ENCODE measurements around the gene PPP1R3G. TPM values are rescaled to one million over a fixed set of nuclear protein-coding genes. Genes with fewer than 3 reads are reported as not detected.
A peak's percentile ranks its signal among the peaks of the same experiment; 100 is the strongest.

Gene PPP1R3G
- total RNA-seq, 1 donor from 2014 or later = 2.1 TPM

GRCh38 chr6:5122504-5123112 lies 37.5 kb downstream of the PPP1R3G start:
- H3K36me3 ChIP-seq (ENCODE audit: control insufficient read depth in 3 of 3, insufficient read depth in 3 of 3, low read length in 3 of 3) = no peaks in the 10 kb centered on the region
- H3K9me3 ChIP-seq (ENCODE audit: control insufficient read depth in 3 of 3, low read length in 3 of 3) = no peaks in the 10 kb centered on the region
- no peak overlapping the region for H3K4me3 ChIP-seq (ENCODE audit: low read length in 3 of 3)
- no peak overlapping the region for H3K9ac ChIP-seq (ENCODE audit: low read depth in 1 of 3, low read length in 3 of 3)
- no peak overlapping the region for H3K27ac ChIP-seq (ENCODE audit: low read depth, low read length)
- peaks cover 2 to 9% (median 7%) of the 10 kb centered on the region in 3 donors for H3K4me1 ChIP-seq (ENCODE audit: control insufficient read depth in 3 of 3, insufficient read depth in 3 of 3, low read length in 3 of 3)
- no peaks in the 10 kb centered on the region for H3K27me3 ChIP-seq (ENCODE audit: control insufficient read depth in 3 of 3, insufficient read depth in 3 of 3, low read length in 3 of 3)

- Histone ChIP-seq H3K9me3 (ENCODE audit: control insufficient read depth in 3 of 3, low read length in 3 of 3) (no peaks in the 10 kb centered on the region), H3K27ac (ENCODE audit: low read depth, low read length) (no peak overlapping the region), H3K36me3 (ENCODE audit: control insufficient read depth in 3 of 3, insufficient read depth in 3 of 3, low read length in 3 of 3) (no peaks in the 10 kb centered on the region), H3K4me1 (ENCODE audit: control insufficient read depth in 3 of 3, insufficient read depth in 3 of 3, low read length in 3 of 3) (peaks cover 2 to 9% (median 7%) of the 10 kb centered on the region in 3 donors), H3K4me3 (ENCODE audit: low read length in 3 of 3) (no peak overlapping the region), H3K9ac (ENCODE audit: low read depth in 1 of 3, low read length in 3 of 3) (no peak overlapping the region), H3K27me3 (ENCODE audit: control insufficient read depth in 3 of 3, insufficient read depth in 3 of 3, low read length in 3 of 3) (no peaks in the 10 kb centered on the region)
Measured at GRCh38 chr6:5123296-5124143, 38.4 kb downstream of the PPP1R3G start.

- H3K9ac ChIP-seq (ENCODE audit: low read depth in 1 of 3, low read length in 3 of 3) = no peak overlapping the region
- H3K27me3 ChIP-seq (ENCODE audit: control insufficient read depth in 3 of 3, insufficient read depth in 3 of 3, low read length in 3 of 3) = no peaks in the 10 kb centered on the region
Measured at GRCh38 chr6:5124526-5124925, 39.4 kb downstream of the PPP1R3G start.

GRCh38 chr6:5125152-5126006 lies 40.2 kb downstream of the PPP1R3G start:
- Histone ChIP-seq H3K4me3 (ENCODE audit: low read length in 3 of 3) (no peak overlapping the region), H3K27me3 (ENCODE audit: control insufficient read depth in 3 of 3, insufficient read depth in 3 of 3, low read length in 3 of 3) (no peaks in the 10 kb centered on the region), H3K36me3 (ENCODE audit: control insufficient read depth in 3 of 3, insufficient read depth in 3 of 3, low read length in 3 of 3) (no peaks in the 10 kb centered on the region), H3K9ac (ENCODE audit: low read depth in 1 of 3, low read length in 3 of 3) (no peak overlapping the region), H3K9me3 (ENCODE audit: control insufficient read depth in 3 of 3, low read length in 3 of 3) (no peaks in the 10 kb centered on the region), H3K4me1 (ENCODE audit: control insufficient read depth in 3 of 3, insufficient read depth in 3 of 3, low read length in 3 of 3) (peaks cover 2 to 9% (median 7%) of the 10 kb centered on the region in 3 donors), H3K27ac (ENCODE audit: low read depth, low read length) (no peak overlapping the region)

More at GRCh38 chr6:5124526-5124925, 39.4 kb downstream of the PPP1R3G start:
- no peak overlapping the region for H3K4me3 ChIP-seq (ENCODE audit: low read length in 3 of 3)
- H3K36me3 ChIP-seq (ENCODE audit: control insufficient read depth in 3 of 3, insufficient read depth in 3 of 3, low read length in 3 of 3) = no peaks in the 10 kb centered on the region
- H3K27ac ChIP-seq (ENCODE audit: low read depth, low read length) = no peak overlapping the region
- peaks cover 2 to 9% (median 7%) of the 10 kb centered on the region in 3 donors for H3K4me1 ChIP-seq (ENCODE audit: control insufficient read depth in 3 of 3, insufficient read depth in 3 of 3, low read length in 3 of 3)
- H3K9me3 ChIP-seq (ENCODE audit: control insufficient read depth in 3 of 3, low read length in 3 of 3) = no peaks in the 10 kb centered on the region

GRCh38 chr6:5126214-5126613 lies 41.1 kb downstream of the PPP1R3G start:
- Histone ChIP-seq H3K4me1 (ENCODE audit: control insufficient read depth in 3 of 3, insufficient read depth in 3 of 3, low read length in 3 of 3) (peaks cover 2 to 9% (median 6%) of the 10 kb centered on the region in 3 donors), H3K36me3 (ENCODE audit: control insufficient read depth in 3 of 3, insufficient read depth in 3 of 3, low read length in 3 of 3) (no peaks in the 10 kb centered on the region), H3K27me3 (ENCODE audit: control insufficient read depth in 3 of 3, insufficient read depth in 3 of 3, low read length in 3 of 3) (no peaks in the 10 kb centered on the region), H3K9me3 (ENCODE audit: control insufficient read depth in 3 of 3, low read length in 3 of 3) (no peaks in the 10 kb centered on the region), H3K4me3 (ENCODE audit: low read length in 3 of 3) (no peak overlapping the region), H3K27ac (ENCODE audit: low read depth, low read length) (no peak overlapping the region), H3K9ac (ENCODE audit: low read depth in 1 of 3, low read length in 3 of 3) (no peak overlapping the region)

GRCh38 chr6:5127106-5127687 lies 42.1 kb downstream of the PPP1R3G start:
- no peak overlapping the region for H3K27ac ChIP-seq (ENCODE audit: low read depth, low read length)
- peaks cover 0 to 4% (median 0%) of the 10 kb centered on the region in 3 donors for H3K4me1 ChIP-seq (ENCODE audit: control insufficient read depth in 3 of 3, insufficient read depth in 3 of 3, low read length in 3 of 3)
- H3K36me3 ChIP-seq (ENCODE audit: control insufficient read depth in 3 of 3, insufficient read depth in 3 of 3, low read length in 3 of 3) = no peaks in the 10 kb centered on the region
- H3K9ac ChIP-seq (ENCODE audit: low read depth in 1 of 3, low read length in 3 of 3) = no peak overlapping the region
- no peak overlapping the region for H3K4me3 ChIP-seq (ENCODE audit: low read length in 3 of 3)
- no peaks in the 10 kb centered on the region for H3K9me3 ChIP-seq (ENCODE audit: control insufficient read depth in 3 of 3, low read length in 3 of 3)
- H3K27me3 ChIP-seq (ENCODE audit: control insufficient read depth in 3 of 3, insufficient read depth in 3 of 3, low read length in 3 of 3) = no peaks in the 10 kb centered on the region

- peaks cover 2 to 10% (median 9%) of the 10 kb centered on the region in 3 donors for H3K4me1 ChIP-seq (ENCODE audit: control insufficient read depth in 3 of 3, insufficient read depth in 3 of 3, low read length in 3 of 3)
- no peak overlapping the region for H3K9ac ChIP-seq (ENCODE audit: low read depth in 1 of 3, low read length in 3 of 3)
- H3K27ac ChIP-seq (ENCODE audit: low read depth, low read length) = no peak overlapping the region
- no peaks in the 10 kb centered on the region for H3K27me3 ChIP-seq (ENCODE audit: control insufficient read depth in 3 of 3, insufficient read depth in 3 of 3, low read length in 3 of 3)
- H3K4me3 ChIP-seq (ENCODE audit: low read length in 3 of 3) = no peak overlapping the region
- H3K9me3 ChIP-seq (ENCODE audit: control insufficient read depth in 3 of 3, low read length in 3 of 3) = no peaks in the 10 kb centered on the region
- no peaks in the 10 kb centered on the region for H3K36me3 ChIP-seq (ENCODE audit: control insufficient read depth in 3 of 3, insufficient read depth in 3 of 3, low read length in 3 of 3)
Measured at GRCh38 chr6:5128351-5128750, 43.2 kb downstream of the PPP1R3G start.

GRCh38 chr6:5130135-5130866 lies 45.2 kb downstream of the PPP1R3G start:
- Histone ChIP-seq H3K27ac (ENCODE audit: low read depth, low read length) (no peak overlapping the region), H3K4me3 (ENCODE audit: low read length in 3 of 3) (no peak overlapping the region), H3K9ac (ENCODE audit: low read depth in 1 of 3, low read length in 3 of 3) (no peak overlapping the region), H3K4me1 (ENCODE audit: control insufficient read depth in 3 of 3, insufficient read depth in 3 of 3, low read length in 3 of 3) (peaks cover 2 to 10% (median 9%) of the 10 kb centered on the region in 3 donors), H3K36me3 (ENCODE audit: control insufficient read depth in 3 of 3, insufficient read depth in 3 of 3, low read length in 3 of 3) (no peaks in the 10 kb centered on the region), H3K27me3 (ENCODE audit: control insufficient read depth in 3 of 3, insufficient read depth in 3 of 3, low read length in 3 of 3) (no peaks in the 10 kb centered on the region), H3K9me3 (ENCODE audit: control insufficient read depth in 3 of 3, low read length in 3 of 3) (no peaks in the 10 kb centered on the region)

GRCh38 chr6:5132731-5133130 lies 47.6 kb downstream of the PPP1R3G start:
- Histone ChIP-seq H3K27me3 (ENCODE audit: control insufficient read depth in 3 of 3, insufficient read depth in 3 of 3, low read length in 3 of 3) (no peaks in the 10 kb centered on the region), H3K9me3 (ENCODE audit: control insufficient read depth in 3 of 3, low read length in 3 of 3) (no peaks in the 10 kb centered on the region), H3K4me1 (ENCODE audit: control insufficient read depth in 3 of 3, insufficient read depth in 3 of 3, low read length in 3 of 3) (peaks cover 2 to 10% (median 9%) of the 10 kb centered on the region in 3 donors), H3K36me3 (ENCODE audit: control insufficient read depth in 3 of 3, insufficient read depth in 3 of 3, low read length in 3 of 3) (no peaks in the 10 kb centered on the region), H3K9ac (ENCODE audit: low read depth in 1 of 3, low read length in 3 of 3) (peak overlapping the region in 2 of 3 donors; percentile 5 to 58), H3K4me3 (ENCODE audit: low read length in 3 of 3) (peak overlapping the region; percentile 46 to 52 (median 49)), H3K27ac (ENCODE audit: low read depth, low read length) (peak overlapping the region; percentile 54)
